Measurements from ENCODE around the gene MCF2L2.
"Not testable (repeated sequence)": the region's sequence is repeated elsewhere in the genome, so short reads cannot be mapped to it uniquely, and the experiment has no call there.

The MCF2L2 gene

GRCh38 chr3:183428447-183429211 lies at the start of gene MCF2L2:
Gene MCF2L2 (minus strand): TSS chr3:183428619. CDS start chr3:183427977, 642 bp downstream.
- no peak for DNase-seq

GRCh38 chr3:183477801-183478456 lies 49.5 kb upstream of the MCF2L2 start:
- no peak for DNase-seq

- not testable (repeated sequence) for DNase-seq
Observed at GRCh38 chr3:183475764-183476162, 47.3 kb upstream of the MCF2L2 start.

GRCh38 chr3:183475016-183475763 lies 46.8 kb upstream of the MCF2L2 start:
- DNase-seq = no peak

GRCh38 chr3:183473969-183474368 lies 45.5 kb upstream of the MCF2L2 start:
- DNase-seq = no peak

- DNase-seq = no peak
Observed at GRCh38 chr3:183472155-183472554, 43.7 kb upstream of the MCF2L2 start.

- DNase-seq = no peak
Observed at GRCh38 chr3:183468424-183468823, 40.0 kb upstream of the MCF2L2 start.

- DNase-seq = no peak
Observed at GRCh38 chr3:183466575-183466974, 38.2 kb upstream of the MCF2L2 start.

GRCh38 chr3:183465710-183466109 lies 37.3 kb upstream of the MCF2L2 start:
- not testable (repeated sequence) for DNase-seq

GRCh38 chr3:183464480-183464879 lies 36.1 kb upstream of the MCF2L2 start:
- no peak for DNase-seq

GRCh38 chr3:183460081-183461055 lies 31.9 kb upstream of the MCF2L2 start:
- DNase-seq = no peak

GRCh38 chr3:183455089-183455488 lies 26.7 kb upstream of the MCF2L2 start:
- DNase-seq = no peak

- DNase-seq = no peak
Observed at GRCh38 chr3:183454064-183454463, 25.6 kb upstream of the MCF2L2 start.

GRCh38 chr3:183449791-183450190 lies 21.4 kb upstream of the MCF2L2 start:
- DNase-seq = no peak

- no peak for DNase-seq
Observed at GRCh38 chr3:183449391-183449790, 21.0 kb upstream of the MCF2L2 start.

- DNase-seq = no peak
Observed at GRCh38 chr3:183448369-183449128, 20.1 kb upstream of the MCF2L2 start.

- DNase-seq = peak; percentile 69
Observed at GRCh38 chr3:183447206-183448001, 19.0 kb upstream of the MCF2L2 start.

- no peak for DNase-seq
Observed at GRCh38 chr3:183446838-183447205, 18.4 kb upstream of the MCF2L2 start.

- no peak for DNase-seq
Observed at GRCh38 chr3:183444748-183445147, 16.3 kb upstream of the MCF2L2 start.
